ENCODE measurements around the gene ERC2.

Gene ERC2

DNA sequence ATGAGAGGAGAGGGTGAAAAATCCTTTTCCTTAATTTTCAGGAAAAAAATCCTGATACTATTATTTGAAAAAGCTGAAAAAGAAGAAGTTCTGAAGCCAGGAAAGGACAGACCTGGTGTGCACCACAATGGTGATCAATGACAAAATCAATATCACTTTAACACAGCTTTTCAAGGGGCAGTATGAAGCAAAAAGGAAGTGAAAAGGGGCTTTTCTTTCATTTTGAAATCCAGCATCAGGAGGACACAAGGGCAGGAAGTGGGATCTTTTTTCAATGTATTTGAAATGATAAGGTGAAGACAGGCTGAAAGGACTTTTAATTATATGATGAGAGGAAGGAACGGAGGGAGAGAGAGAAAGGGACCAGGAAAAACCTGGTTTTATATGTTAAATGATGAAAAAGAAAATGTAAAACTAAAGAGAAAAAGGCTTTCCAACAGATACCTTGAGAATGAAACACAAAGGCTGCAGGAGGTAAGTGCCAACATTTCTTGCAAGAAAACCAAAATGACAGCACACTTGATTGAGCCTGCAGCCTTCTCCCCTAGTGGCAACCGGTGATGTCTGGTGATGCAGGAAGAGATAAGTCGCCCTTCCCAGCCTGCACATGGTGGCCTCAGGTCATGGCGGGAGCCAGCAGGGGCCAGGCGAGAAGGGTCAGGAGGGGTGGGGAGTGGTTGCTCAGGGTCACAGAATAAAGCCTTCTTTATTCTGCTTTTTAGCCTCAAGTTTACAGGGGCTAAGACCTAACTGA is 744.4 kb downstream of the ERC2 start:
- no peak for FAIRE-seq

- no peak for FAIRE-seq
These were observed 746.4 kb downstream of the ERC2 start for GRCh38 chr3:55721716-55722484.

DNA sequence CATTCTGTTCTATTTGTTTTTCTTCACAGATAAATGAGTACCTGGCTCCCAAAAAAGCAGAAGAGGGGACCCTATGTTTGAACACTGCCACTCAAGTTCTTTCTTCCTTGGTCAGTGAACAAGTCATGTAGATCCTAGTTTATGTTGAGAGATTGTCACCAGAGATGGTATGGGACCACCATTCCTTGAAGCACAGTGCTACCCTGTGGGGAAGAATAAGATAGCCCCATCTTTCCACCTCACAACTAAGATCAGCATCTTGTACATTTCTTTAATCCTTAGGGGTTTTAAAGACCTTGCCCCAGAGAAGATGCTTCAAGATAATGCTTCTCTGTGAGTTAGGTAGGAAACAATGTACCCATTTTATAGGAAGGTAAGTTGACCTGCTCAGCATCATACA is 747.7 kb downstream of the ERC2 start:
- no peak for FAIRE-seq

DNA sequence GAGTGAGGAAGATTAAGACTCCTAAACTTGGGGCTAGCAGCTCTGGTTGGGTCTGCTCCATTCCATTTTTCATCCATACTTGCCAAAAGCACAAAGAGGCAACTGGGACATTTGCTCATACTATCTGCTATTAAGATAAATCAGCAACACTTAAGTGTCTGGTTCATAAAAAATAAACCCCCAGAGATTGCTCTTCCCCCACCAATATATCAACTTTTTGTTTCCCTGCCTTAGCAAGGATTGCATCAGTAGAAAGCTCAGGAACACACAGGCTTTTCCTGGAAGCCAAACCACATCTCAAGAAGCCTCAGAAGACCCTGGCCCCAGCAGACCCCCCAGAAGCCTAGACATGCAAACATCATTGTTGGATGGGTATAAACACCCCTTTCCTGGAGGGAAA is 748.8 kb downstream of the ERC2 start:
- FAIRE-seq = no peak

DNA sequence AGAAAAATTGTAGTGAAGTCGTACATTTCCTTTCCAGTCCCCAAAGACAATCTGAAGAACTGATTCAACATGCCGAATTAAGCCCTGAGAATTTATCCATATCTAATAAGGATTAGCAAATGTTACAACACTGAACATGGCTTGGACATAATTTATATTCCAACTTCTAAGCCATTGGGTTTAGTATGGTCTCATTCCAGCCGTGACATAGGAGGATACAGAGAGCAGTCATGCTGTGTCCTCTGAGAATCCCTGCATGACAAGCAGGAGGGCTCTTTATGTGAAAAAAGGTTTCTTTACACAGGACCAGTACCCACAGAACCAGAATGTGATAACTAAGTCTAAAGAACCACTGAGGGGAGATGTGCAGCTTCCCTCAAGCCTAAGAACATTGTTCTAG is 749.3 kb downstream of the ERC2 start:
- no peak for FAIRE-seq

- no peak for FAIRE-seq
These were observed 749.7 kb downstream of the ERC2 start for GRCh38 chr3:55718521-55718921.

- FAIRE-seq = no peak
These were observed 750.2 kb downstream of the ERC2 start for GRCh38 chr3:55718074-55718473.

GRCh38 chr3:55717481-55717880 is 750.8 kb downstream of the ERC2 start:
- no peak for FAIRE-seq

- no peak for FAIRE-seq
These were observed 751.5 kb downstream of the ERC2 start for GRCh38 chr3:55716611-55717225.

GRCh38 chr3:55716044-55716443 is 752.2 kb downstream of the ERC2 start:
- FAIRE-seq = no peak

GRCh38 chr3:55714057-55714456 is 754.2 kb downstream of the ERC2 start:
- no peak for FAIRE-seq

DNA sequence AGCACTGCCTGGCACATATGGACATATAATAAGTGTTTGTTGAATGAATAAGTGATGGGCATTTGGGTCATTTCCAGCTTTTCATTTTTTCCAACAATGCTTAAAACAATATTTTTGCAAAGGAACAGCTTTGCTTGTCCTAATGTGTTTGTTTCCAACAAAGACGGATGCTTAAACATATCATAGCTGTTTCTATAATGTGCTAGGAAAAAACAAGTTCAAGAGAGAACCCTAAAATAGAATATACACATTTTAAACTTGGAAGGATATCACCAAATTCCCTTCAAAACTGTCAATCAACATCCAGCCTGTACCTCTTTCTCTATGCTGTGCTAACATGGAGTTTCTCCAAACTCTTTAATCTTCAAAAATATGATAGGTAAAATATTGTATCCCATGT is 756.6 kb downstream of the ERC2 start:
- no peak for FAIRE-seq

DNA sequence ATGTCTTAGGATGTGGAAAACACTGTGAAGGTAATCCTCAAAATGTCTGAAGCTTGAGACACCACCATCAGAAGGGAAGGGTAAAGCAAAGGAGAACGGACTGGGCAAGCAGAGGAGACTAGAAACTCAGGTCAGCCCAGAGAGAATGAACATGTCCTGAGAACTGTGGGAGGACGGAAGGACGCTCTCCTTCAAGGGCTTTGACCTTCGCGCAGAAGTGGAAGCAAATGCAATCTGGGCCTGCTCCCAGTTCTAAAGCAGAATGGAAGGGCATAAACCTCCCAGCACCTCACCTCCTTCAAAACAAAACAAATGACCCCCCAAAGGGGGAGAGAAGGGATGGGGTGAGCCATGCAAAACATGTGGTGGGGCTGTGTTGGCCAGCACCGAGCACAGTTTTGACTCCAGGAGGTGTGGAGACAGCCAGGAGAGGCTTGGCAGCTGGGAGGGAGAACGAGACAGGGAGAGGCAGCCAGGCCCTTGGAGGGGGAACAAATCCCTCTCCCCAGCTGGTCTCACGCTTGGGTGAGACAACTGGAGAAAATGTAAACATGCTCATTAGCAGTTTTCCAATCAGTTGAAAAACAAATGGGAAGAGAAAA is 758.8 kb downstream of the ERC2 start:
- FAIRE-seq = no peak

- FAIRE-seq = no peak
These were observed 759.3 kb downstream of the ERC2 start for GRCh38 chr3:55708921-55709320.

DNA sequence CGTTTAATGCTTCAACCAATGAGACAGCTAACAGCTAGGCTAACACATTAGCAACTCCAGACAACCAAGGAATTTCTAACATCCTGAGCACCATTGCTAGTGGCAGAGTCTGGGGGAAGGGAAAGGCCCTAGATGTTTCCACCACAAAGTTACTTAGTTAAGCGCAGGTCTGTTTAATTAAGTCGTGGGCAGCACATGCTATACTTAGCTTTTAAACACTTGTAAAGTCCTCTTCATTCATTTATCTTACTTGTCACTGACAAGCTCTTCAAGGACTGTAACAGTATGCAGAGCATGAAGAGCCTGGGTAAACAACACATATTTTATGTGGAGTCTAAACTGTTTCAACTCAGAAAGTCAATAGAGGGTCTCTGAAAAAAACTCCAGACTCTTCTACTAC is 760.0 kb downstream of the ERC2 start:
- no peak for FAIRE-seq

DNA sequence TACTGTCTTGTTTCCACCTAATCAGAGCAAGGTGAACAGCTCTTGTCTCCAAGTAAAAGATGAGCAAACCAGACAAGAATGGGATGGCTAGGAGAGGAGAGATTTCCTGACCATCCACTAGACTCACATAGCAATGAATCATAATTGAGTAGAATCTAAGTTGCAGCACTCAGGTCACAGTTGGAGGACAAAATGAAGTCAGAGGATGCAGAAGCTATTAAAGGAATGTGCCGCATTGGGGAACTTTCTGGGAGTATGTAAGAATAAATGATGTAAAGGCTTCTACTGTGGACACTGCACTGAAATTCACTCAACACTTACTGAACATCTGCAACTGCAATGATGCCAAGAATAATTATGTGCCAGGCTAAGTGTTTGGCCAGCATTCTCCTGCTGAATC is 763.7 kb downstream of the ERC2 start:
- FAIRE-seq = no peak

DNA sequence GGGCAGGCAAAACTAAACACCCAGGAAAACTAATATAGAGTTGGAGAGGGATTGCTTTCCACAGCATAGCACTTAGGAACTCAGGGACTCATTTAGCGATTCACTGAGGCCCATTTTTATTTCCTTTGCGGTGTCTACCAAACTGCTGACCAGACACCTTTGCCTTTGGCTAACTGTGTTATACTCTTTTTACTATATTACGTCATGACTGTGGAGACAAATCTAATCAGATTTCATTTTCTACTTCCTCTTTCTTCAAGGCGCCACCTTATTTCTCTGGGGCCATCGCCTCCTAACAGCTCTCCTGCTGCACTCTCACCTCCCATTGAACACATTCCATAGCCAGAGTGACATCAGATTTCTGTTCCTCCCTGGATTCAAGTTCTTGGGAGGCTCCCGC is 765.4 kb downstream of the ERC2 start:
- FAIRE-seq = no peak

- FAIRE-seq = no peak
These were observed 766.3 kb downstream of the ERC2 start for GRCh38 chr3:55701997-55702396.

DNA sequence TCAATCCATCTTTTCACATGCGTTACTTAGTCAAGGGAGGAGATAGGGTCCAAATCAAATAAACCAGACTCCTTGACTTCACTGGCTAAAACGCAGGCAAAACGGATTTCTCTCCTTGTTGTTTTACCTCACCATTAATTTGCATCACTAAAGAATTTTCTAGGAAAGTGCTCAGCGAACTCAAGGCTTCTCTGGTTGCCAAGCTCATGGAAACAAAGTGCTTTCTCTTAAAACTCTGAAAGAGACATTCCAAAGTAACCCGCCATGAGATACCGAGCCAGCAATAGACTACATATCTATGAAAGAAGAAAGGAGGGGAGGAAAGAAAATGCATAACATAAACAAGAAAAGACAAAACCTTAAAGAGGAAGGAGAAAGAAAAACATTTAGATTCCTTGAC is 769.4 kb downstream of the ERC2 start:
- no peak for FAIRE-seq

DNA sequence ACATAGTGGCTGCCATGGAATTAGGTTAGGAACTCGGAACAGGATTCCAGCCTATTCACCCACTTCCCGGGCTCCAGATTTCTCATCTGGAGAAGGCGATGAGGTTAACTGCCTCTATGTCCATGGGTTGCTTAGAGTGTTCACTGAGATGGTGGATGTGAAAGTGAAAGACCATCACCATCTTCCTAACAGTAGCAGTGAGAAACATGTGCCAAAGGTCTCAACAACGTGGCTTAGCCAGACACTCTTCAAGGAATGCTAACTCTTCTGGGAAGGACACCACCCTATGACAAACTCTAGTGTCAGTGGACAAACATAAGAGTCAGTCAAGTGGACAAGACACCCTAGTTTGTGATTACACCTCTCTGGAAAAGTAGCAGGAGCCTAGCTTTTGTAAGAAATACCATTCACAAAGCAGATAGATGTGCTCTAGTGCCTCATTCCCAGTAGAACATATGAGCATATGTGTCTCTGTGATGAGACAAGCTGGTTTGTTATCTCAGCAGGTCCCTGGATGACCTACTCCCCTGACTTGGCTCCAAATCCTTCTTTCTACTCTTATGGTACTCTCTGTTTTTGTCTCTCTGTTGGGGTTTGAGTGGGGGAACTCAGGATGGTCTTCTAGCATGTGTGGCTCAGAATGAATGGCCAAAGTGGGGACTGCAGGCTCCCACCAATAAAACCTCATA is 770.9 kb downstream of the ERC2 start:
- no peak for FAIRE-seq

GRCh38 chr3:55692957-55693558 is 775.2 kb downstream of the ERC2 start:
- FAIRE-seq = no peak

DNA sequence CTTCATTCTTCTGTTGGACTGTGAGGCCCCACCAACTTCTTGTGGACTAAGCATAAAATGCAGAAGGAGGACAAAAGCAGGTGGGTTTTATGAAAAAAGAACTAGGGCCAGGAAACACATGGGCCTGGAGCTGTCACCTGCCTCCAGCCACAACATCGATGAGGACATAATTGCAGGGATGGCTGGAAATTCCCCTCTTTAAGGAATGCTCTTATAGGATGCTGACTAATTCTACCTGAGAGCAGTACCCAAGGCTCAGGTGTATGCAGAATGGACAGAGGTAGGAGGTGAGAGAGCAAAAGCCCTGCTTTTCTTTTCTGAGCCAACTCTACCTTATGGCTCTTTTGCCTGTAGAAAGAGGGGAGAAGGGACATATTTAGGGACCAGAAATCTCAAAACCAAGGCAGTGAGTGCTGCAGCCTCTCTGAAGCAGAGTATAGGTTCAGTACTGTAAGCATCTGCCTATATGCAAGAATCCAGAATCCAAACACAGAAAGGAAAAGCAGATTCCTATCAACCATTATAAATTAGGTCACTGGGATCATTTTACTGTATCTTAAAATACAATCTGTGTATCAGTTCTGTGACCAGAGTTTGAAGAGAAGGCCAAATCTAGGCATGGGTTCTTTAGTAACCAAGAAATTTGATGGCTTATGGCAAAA is 775.8 kb downstream of the ERC2 start:
- FAIRE-seq = no peak

Measured in TTC549 (cell line).